ENCODE measurements around the gene KCNQ1OT1. TPM values are rescaled to one million over a fixed set of nuclear protein-coding genes. Genes with fewer than 3 reads are reported as not detected.

Gene KCNQ1OT1
- total and polyA plus RNA-seq, 4 donors, result 0.05 to 4.9 (median 0.61) TPM

GRCh38 chr11:2718817-2719438 is 19.1 kb upstream of the KCNQ1OT1 start:
- TF ChIP-seq REST (IDR thresholded peaks at IDR 0.05), result no peak
- no peak for TF ChIP-seq EGR1 (IDR thresholded peaks at IDR 0.05; ENCODE audit: low read depth in 2 of 2)

GRCh38 chr11:2717561-2718325 is 17.9 kb upstream of the KCNQ1OT1 start:
- Histone ChIP-seq H3K9me3 (ENCODE audit: control insufficient read depth in 4 of 4, low read length in 3 of 4) (no peaks in the 10 kb centered on the region), H3K4me1 (ENCODE audit: control insufficient read depth in 4 of 4, insufficient read depth in 4 of 4, low read length in 3 of 4) (no peaks in the 10 kb centered on the region), H3K27ac (ENCODE audit: low read depth in 1 of 2, low read length in 2 of 2) (no peak overlapping the region), H3K36me3 (ENCODE audit: control insufficient read depth in 4 of 4, insufficient read depth in 3 of 4, low read depth in 1 of 4, low read length in 3 of 4) (no peaks in the 10 kb centered on the region), H3K27me3 (ENCODE audit: control insufficient read depth in 4 of 4, insufficient read depth in 4 of 4, low read length in 3 of 4) (no peaks in the 10 kb centered on the region), H3K4me3 (ENCODE audit: low read depth in 1 of 3, low read length in 3 of 3) (no peak overlapping the region), H3K9ac (ENCODE audit: low read depth in 1 of 2, low read length in 2 of 2) (no peak overlapping the region)
- 88% methylated on average over 22 of the region's 22 CpGs for WGBS
- no peak for DNase-seq (ENCODE audit: low spot score)
- no peak for TF ChIP-seq GABPA (IDR thresholded peaks at IDR 0.05 in 1 of 2, conservative IDR thresholded peaks at IDR 0.05 in 1 of 2)
- TF ChIP-seq FOXA2 (IDR thresholded peaks at IDR 0.05), result no peak
- TF ChIP-seq RAD21 (IDR thresholded peaks at IDR 0.05), result no peak
- TF ChIP-seq JUND (IDR thresholded peaks at IDR 0.05), result no peak
- TF ChIP-seq HNF4A (conservative IDR thresholded peaks at IDR 0.05), result no peak
- TF ChIP-seq ATF3 (IDR thresholded peaks at IDR 0.05), result no peak
- TF ChIP-seq RXRA (IDR thresholded peaks at IDR 0.05), result no peak
- no peak for TF ChIP-seq EGR1 (IDR thresholded peaks at IDR 0.05; ENCODE audit: low read depth in 2 of 2)

More at GRCh38 chr11:2718817-2719438, 19.1 kb upstream of the KCNQ1OT1 start:
- Histone ChIP-seq H3K27me3 (ENCODE audit: control insufficient read depth in 4 of 4, insufficient read depth in 4 of 4, low read length in 3 of 4) (no peaks in the 10 kb centered on the region), H3K4me3 (ENCODE audit: low read depth in 1 of 3, low read length in 3 of 3) (no peak overlapping the region), H3K9me3 (ENCODE audit: control insufficient read depth in 4 of 4, low read length in 3 of 4) (no peaks in the 10 kb centered on the region), H3K4me1 (ENCODE audit: control insufficient read depth in 4 of 4, insufficient read depth in 4 of 4, low read length in 3 of 4) (no peaks in the 10 kb centered on the region), H3K9ac (ENCODE audit: low read depth in 1 of 2, low read length in 2 of 2) (no peak overlapping the region), H3K36me3 (ENCODE audit: control insufficient read depth in 4 of 4, insufficient read depth in 3 of 4, low read depth in 1 of 4, low read length in 3 of 4) (no peaks in the 10 kb centered on the region), H3K27ac (ENCODE audit: low read depth in 1 of 2, low read length in 2 of 2) (no peak overlapping the region)
- WGBS, result 95% methylated on average over 11 of the region's 11 CpGs
- no peak for DNase-seq (ENCODE audit: low spot score)

GRCh38 chr11:2716376-2717095 is 16.7 kb upstream of the KCNQ1OT1 start:
- H3K9me3 ChIP-seq (ENCODE audit: control insufficient read depth in 4 of 4, low read length in 3 of 4), result no peaks in the 10 kb centered on the region
- no peak for TF ChIP-seq EGR1 (IDR thresholded peaks at IDR 0.05; ENCODE audit: low read depth in 2 of 2)
- H3K9ac ChIP-seq (ENCODE audit: low read depth in 1 of 2, low read length in 2 of 2), result no peak overlapping the region
- H3K4me3 ChIP-seq (ENCODE audit: low read depth in 1 of 3, low read length in 3 of 3), result no peak overlapping the region
- 92% methylated on average over 14 of the region's 14 CpGs for WGBS
- no peaks in the 10 kb centered on the region for H3K27me3 ChIP-seq (ENCODE audit: control insufficient read depth in 4 of 4, insufficient read depth in 4 of 4, low read length in 3 of 4)
- no peaks in the 10 kb centered on the region for H3K36me3 ChIP-seq (ENCODE audit: control insufficient read depth in 4 of 4, insufficient read depth in 3 of 4, low read depth in 1 of 4, low read length in 3 of 4)
- DNase-seq (ENCODE audit: low spot score), result no peak
- H3K4me1 ChIP-seq (ENCODE audit: control insufficient read depth in 4 of 4, insufficient read depth in 4 of 4, low read length in 3 of 4), result no peaks in the 10 kb centered on the region
- no peak overlapping the region for H3K27ac ChIP-seq (ENCODE audit: low read depth in 1 of 2, low read length in 2 of 2)
